Upper lobe of left lung (tissue), 6 donors: ENCODE data around the gene DCLK1. TPM values are rescaled to one million over a fixed set of nuclear protein-coding genes. Genes with fewer than 3 reads are reported as not detected.

Source experiments
- ATAC-seq, 2 donors: fragments of 200-7000 bp; cut with Tn5 transposase; one replicate each; pipeline ENCODE4 v1.9.1; 2022; ENCODE audit warnings: mild to moderate bottlenecking in 2 of 2, moderate library complexity in 2 of 2; ENCODE audit not compliant: low FRiP score in 2 of 2
- DNase-seq, 2 donors: peaks; one replicate each; pipeline ENCODE4 v3.0.0-alpha.2; 2019 to 2020
- H3K27ac ChIP-seq, 4 donors: fragments of 200-600 bp; sonication (generic); one replicate each; pipeline ENCODE4 v1.5.1; 2016 to 2019
- H3K27me3 ChIP-seq, 4 donors: fragments of 200-600 bp; sonication (generic); one replicate each; pipeline ENCODE4 v1.5.1; 2017 to 2019
- H3K36me3 ChIP-seq, 4 donors: fragments of 200-600 bp; sonication (generic); one replicate each; pipeline ENCODE4 v1.5.1; 2016 to 2019
- H3K4me1 ChIP-seq, 4 donors: fragments of 200-600 bp; sonication (generic); one replicate each; pipeline ENCODE4 v1.5.1; 2018 to 2019
- H3K4me3 ChIP-seq, 4 donors: fragments of 200-600 bp; sonication (generic); one replicate each; pipeline ENCODE4 v1.5.1; 2017 to 2019; ENCODE audit warnings: mild to moderate bottlenecking in 2 of 4, moderate library complexity in 1 of 4
- H3K9me3 ChIP-seq, 4 donors: fragments of 200-600 bp; sonication (generic); one replicate each; pipeline ENCODE4 v1.5.1; 2018 to 2019
- EP300 ChIP-seq, 4 donors: sonication (generic); formaldehyde crosslinking; IDR thresholded peaks; one replicate each; pipeline ENCODE4 v1.5.1; 2017; ENCODE audit warnings: antibody characterized with exemption in 4 of 4, control low read depth in 2 of 4
- POLR2A ChIP-seq, 4 donors: fragments of 450-650 bp; IDR thresholded peaks; one replicate each; pipeline ENCODE4 v1.5.1; 2016 to 2017; ENCODE audit warnings: antibody characterized with exemption in 4 of 4, mild to moderate bottlenecking in 2 of 4
- POLR2AphosphoS5 ChIP-seq, 2 donors: sonication (generic); formaldehyde crosslinking; IDR thresholded peaks; one replicate each; pipeline ENCODE4 v1.5.1; 2017; ENCODE audit warnings: antibody characterized with exemption in 2 of 2
- WGBS, 2 donors: methylation state at CpG; one replicate each; pipeline ENCODE4 v1.1.5; 2017 to 2018; 5-methylcytosine and 5-hydroxymethylcytosine counted together
- total RNA-seq, 6 donors: library from RNA; depleted of rRNA in 4 of 6; stranded (reverse); fragments of >200 nt in 4 of 6; gene quantifications; one replicate each; pipeline versions ENCODE4 v1.1.0 to v1.2.1, GENCODE V29; 2016 to 2021
- TF ChIP-seq, protein P1 (sequence below), 6 experiments: fragments of 450-650 bp in 4 of 6; fragments of 200-600 bp in 2 of 6; sonication (generic) in 2 of 6; IDR thresholded peaks; one replicate each; pipeline ENCODE4 v1.5.1; 2016 to 2019; ENCODE audit warnings: antibody characterized with exemption in 6 of 6
- donor health status: DM: no; HTN: no; CAD: no; lungs with moderate emphysema.
- donor health status: DM: no; HTN: yes; CAD: no; lungs with severe emphysema.

Gene DCLK1
- total RNA-seq, 6 donors from 2014 or later, result 2.1 to 14.7 (median 3.9) TPM

DNA sequence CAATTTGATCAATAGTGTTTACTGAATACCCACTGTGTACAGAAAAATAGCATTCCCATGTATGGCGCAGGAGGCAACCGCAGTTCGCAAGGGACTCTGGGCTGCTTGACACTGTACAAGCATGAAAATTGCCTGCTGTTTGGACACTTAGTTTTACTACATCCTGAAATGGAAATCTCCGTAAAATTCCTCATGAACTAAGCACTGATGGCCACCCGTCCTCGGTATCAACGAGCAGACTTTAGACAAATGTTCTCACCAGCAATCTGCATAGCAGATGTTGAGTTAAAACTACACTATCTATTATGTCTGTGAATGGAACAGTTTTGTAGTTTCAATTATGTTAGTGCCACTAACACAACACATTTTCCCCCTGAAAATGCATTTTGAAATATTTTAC lies 294.7 kb downstream of the DCLK1 start:
- H3K4me3 ChIP-seq, result no peak overlapping the region
- no peak for DNase-seq
- no peak for ATAC-seq
- no peak overlapping the region for H3K27ac ChIP-seq
- no peaks in the 10 kb centered on the region for H3K4me1 ChIP-seq
- TF ChIP-seq POLR2A (IDR thresholded peaks at IDR 0.05), result no peak
- H3K9me3 ChIP-seq, result no peaks in the 10 kb centered on the region
- WGBS, 2 donors, result 89 to 94% methylated on average over 7 of the region's 7 CpGs
- H3K27me3 ChIP-seq, result no peaks in the 10 kb centered on the region
- no peaks in the 10 kb centered on the region for H3K36me3 ChIP-seq

GRCh38 chr13:35835989-35836388 lies 295.2 kb downstream of the DCLK1 start:
- no peaks in the 10 kb centered on the region for H3K27me3 ChIP-seq
- no peak overlapping the region for H3K27ac ChIP-seq
- TF ChIP-seq, protein P1, sequence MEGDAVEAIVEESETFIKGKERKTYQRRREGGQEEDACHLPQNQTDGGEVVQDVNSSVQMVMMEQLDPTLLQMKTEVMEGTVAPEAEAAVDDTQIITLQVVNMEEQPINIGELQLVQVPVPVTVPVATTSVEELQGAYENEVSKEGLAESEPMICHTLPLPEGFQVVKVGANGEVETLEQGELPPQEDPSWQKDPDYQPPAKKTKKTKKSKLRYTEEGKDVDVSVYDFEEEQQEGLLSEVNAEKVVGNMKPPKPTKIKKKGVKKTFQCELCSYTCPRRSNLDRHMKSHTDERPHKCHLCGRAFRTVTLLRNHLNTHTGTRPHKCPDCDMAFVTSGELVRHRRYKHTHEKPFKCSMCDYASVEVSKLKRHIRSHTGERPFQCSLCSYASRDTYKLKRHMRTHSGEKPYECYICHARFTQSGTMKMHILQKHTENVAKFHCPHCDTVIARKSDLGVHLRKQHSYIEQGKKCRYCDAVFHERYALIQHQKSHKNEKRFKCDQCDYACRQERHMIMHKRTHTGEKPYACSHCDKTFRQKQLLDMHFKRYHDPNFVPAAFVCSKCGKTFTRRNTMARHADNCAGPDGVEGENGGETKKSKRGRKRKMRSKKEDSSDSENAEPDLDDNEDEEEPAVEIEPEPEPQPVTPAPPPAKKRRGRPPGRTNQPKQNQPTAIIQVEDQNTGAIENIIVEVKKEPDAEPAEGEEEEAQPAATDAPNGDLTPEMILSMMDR (IDR thresholded peaks at IDR 0.05), result no peak
- TF ChIP-seq POLR2A (IDR thresholded peaks at IDR 0.05) (no peak), POLR2AphosphoS5 (IDR thresholded peaks at IDR 0.05) (no peak), EP300 (IDR thresholded peaks at IDR 0.05) (no peak)
- no peaks in the 10 kb centered on the region for H3K9me3 ChIP-seq
- no peaks in the 10 kb centered on the region for H3K36me3 ChIP-seq
- DNase-seq (no peak), ATAC-seq (no peak)
- 78 to 84% methylated on average over 4 of the region's 4 CpGs for WGBS, 2 donors
- no peaks in the 10 kb centered on the region for H3K4me1 ChIP-seq
- no peak overlapping the region for H3K4me3 ChIP-seq

DNA sequence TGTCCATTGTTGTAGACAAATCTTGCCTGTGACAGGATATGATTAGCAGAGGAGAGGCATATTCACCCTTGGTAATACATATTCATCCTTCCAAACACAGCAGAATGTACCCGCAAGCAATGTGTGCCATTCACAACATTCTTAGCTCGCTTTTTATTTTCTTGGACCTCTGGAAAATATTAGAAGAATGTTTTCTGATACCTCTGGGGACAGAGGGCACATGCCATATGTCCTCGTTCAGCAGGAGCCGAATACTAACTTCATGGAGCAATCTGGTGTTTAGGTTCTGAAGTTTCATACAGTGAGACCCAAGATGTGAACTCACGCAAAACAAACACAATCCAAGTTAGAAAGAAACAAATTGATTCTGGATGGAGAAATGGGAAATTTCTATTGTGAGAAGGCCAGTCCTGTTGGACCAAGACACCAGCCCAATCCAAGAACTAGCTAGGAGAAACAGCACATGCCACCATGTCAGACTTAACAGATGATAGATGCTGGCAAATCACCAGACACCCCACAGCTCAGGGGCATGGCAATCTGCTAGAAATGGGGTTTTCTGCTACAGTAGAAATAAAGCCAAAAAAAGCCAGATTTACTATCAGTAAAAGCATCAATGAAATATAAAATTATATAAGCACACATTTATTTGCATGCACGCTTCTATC lies 297.4 kb downstream of the DCLK1 start:
- no peak overlapping the region for H3K4me3 ChIP-seq
- TF ChIP-seq POLR2A (IDR thresholded peaks at IDR 0.05) (no peak), POLR2AphosphoS5 (IDR thresholded peaks at IDR 0.05) (no peak), EP300 (IDR thresholded peaks at IDR 0.05) (no peak)
- TF ChIP-seq, protein P1 (IDR thresholded peaks at IDR 0.05), result no peak
- DNase-seq (no peak), ATAC-seq (no peak)
- WGBS, 2 donors, result 85 to 92% methylated on average over 6 of the region's 6 CpGs
- no peaks in the 10 kb centered on the region for H3K4me1 ChIP-seq
- no peaks in the 10 kb centered on the region for H3K9me3 ChIP-seq
- H3K27me3 ChIP-seq, result no peaks in the 10 kb centered on the region
- no peak overlapping the region for H3K27ac ChIP-seq
- no peaks in the 10 kb centered on the region for H3K36me3 ChIP-seq

- H3K4me1 ChIP-seq, result no peaks in the 10 kb centered on the region
- TF ChIP-seq EP300 (IDR thresholded peaks at IDR 0.05), result no peak
- TF ChIP-seq POLR2A (IDR thresholded peaks at IDR 0.05), result no peak
- TF ChIP-seq, protein P1 (IDR thresholded peaks at IDR 0.05), result no peak
- no peak for TF ChIP-seq POLR2AphosphoS5 (IDR thresholded peaks at IDR 0.05)
- DNase-seq (no peak), ATAC-seq (no peak)
- H3K27me3 ChIP-seq, result no peaks in the 10 kb centered on the region
- no peak overlapping the region for H3K4me3 ChIP-seq
- H3K27ac ChIP-seq, result no peak overlapping the region
- WGBS, 2 donors, result 88 to 91% methylated on average over 9 of the region's 9 CpGs
- no peaks in the 10 kb centered on the region for H3K36me3 ChIP-seq
- no peaks in the 10 kb centered on the region for H3K9me3 ChIP-seq
Observed at GRCh38 chr13:35833031-35833430, 298.2 kb downstream of the DCLK1 start.

DNA sequence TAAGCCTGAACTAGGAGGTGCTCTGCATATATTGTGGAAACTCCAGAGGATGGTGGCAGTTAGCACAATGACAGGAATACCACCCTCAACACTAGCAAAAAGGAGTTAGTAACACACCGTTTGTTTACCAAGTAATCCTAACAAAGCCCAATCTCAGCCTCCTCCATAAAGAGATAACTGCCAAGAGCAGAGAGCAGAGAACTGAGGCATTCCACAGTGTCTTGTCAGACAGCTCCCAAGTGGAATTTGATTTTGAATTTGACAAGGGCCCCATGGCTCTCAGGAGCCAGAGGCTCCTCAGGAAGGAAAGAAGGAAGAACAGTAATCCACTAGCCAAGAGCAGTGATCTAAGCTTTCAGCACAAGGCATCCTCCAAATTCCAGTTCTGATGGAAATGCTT lies 298.6 kb downstream of the DCLK1 start:
- H3K27me3 ChIP-seq, result no peaks in the 10 kb centered on the region
- H3K4me1 ChIP-seq, result no peaks in the 10 kb centered on the region
- 60 to 86% methylated on average over 1 of the region's 1 CpG for WGBS, 2 donors
- TF ChIP-seq EP300 (IDR thresholded peaks at IDR 0.05), result no peak
- no peak for TF ChIP-seq POLR2A (IDR thresholded peaks at IDR 0.05)
- TF ChIP-seq, protein P1 (IDR thresholded peaks at IDR 0.05), result no peak
- TF ChIP-seq POLR2AphosphoS5 (IDR thresholded peaks at IDR 0.05), result no peak
- no peaks in the 10 kb centered on the region for H3K36me3 ChIP-seq
- H3K4me3 ChIP-seq, result no peak overlapping the region
- H3K27ac ChIP-seq, result no peak overlapping the region
- DNase-seq, result no peak
- H3K9me3 ChIP-seq, result no peaks in the 10 kb centered on the region
- ATAC-seq, result no peak
